Right lobe of liver (tissue), 4 donors: ENCODE data around the gene DLGAP3.

Source experiments
- CTCF ChIP-seq, 4 donors: fragments of 200-600 bp in 3 of 4; fragments of 450-650 bp in 1 of 4; IDR thresholded peaks; one replicate each; pipeline versions ENCODE4 v1.5.1 to v1.8.0; 2016 to 2022; ENCODE audit warnings: antibody characterized with exemption in 4 of 4, mild to moderate bottlenecking in 2 of 4
- POLR2A ChIP-seq: fragments of 450-650 bp; IDR thresholded peaks from one replicate; pipeline ENCODE4 v1.6.1; 2017; ENCODE audit warnings: antibody characterized with exemption, mild to moderate bottlenecking
- donor health status: DM: no; HTN: no; CAD: no.
- donor health status: DM: no; HTN: no; CAD: no.
- donor health status: DM: no; HTN: yes; CAD: no.

DNA sequence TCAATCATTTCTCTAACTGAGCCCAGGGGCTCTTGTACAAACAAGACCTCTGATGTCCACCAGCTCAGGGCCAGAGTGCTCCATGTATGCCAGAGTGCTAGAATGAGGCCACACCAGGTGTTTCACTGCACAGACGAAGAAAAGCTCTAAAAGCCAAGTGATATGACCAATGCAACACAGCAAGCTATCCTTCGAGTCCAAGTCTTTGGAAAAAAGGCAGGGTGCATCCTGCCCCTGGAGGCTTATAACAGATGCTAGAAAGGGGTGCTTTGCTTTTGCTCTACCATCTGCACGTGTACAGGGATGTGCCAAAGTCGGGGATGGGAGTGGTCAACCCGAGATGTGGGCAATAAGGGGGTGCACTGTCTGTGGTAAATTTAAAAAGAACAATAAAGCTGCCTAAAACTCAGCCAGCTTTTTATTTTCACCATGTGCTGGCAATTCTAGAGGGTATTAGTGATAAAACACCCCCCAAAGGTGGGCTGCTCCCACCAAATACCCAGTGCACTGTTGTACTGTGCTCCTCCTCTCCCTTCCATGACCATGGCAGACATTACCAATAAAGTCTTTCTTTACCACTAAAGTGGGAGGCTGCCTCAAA, 102.0 kb downstream of the DLGAP3 start:
- TF ChIP-seq CTCF (IDR thresholded peaks at IDR 0.05) (no peak), POLR2A (no peak)
